Measurements from ENCODE around the gene RIN2.

The RIN2 gene

GRCh38 chr20:19712721-19713260 is 45.3 kb upstream of the RIN2 start:
- no peak overlapping the region for H3K27ac ChIP-seq
- H3K9ac ChIP-seq: no peak overlapping the region
- TF ChIP-seq CTCF (IDR thresholded peaks at IDR 0.05): no peak
- no peak overlapping the region for H3K4me3 ChIP-seq (ENCODE audit: low read depth, low read length)
- H2AFZ ChIP-seq: no peak overlapping the region
- no peaks in the 10 kb centered on the region for H3K79me2 ChIP-seq
- H3K9me3 ChIP-seq (ENCODE audit: control insufficient read depth, low read length): no peaks in the 10 kb centered on the region
- H3K36me3 ChIP-seq (ENCODE audit: control insufficient read depth, insufficient read depth, low read length): no peaks in the 10 kb centered on the region
- no peaks in the 10 kb centered on the region for H3K4me1 ChIP-seq
- no peaks in the 10 kb centered on the region for H3K27me3 ChIP-seq (ENCODE audit: control insufficient read depth, insufficient read depth, low read length)
- H3K4me2 ChIP-seq (ENCODE audit: low read length): no peak overlapping the region

DNA sequence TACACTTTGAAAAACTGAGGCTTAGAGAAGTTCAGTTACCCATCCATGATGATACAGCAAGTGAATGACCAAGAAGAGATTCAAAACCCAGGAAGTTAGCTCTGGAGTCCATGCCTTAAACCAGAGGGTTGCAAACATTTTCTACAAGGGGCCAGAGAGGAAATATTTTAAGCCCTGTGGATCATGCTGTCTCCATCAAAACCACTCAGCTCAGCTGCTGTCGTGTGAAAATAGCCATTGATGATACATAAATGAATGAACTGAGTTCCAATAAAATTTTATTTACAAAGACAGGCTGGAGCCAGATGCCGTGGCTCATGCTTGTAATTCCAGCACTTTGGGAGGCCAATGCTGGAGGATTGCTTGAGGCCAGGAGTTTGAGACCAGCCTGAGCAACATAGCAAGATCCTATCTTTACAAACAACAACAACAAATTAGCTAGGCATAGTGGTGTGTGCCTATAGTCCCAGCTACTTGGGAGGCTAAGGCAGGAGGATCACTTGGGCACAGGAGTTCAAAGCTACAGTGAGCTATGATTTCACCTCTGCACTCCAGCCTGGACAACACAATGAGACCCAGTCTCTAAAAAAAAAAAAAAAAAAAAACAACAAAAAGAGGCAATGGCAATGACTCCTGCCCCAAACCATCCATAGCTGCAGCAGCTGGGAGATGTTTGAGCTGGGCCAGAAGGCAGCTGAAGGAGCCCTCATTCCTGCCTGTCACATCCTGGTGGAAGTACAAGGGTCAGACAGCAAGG is 44.1 kb upstream of the RIN2 start:
- H3K4me3 ChIP-seq (ENCODE audit: low read depth, low read length): no peak overlapping the region
- H3K27me3 ChIP-seq (ENCODE audit: control insufficient read depth, insufficient read depth, low read length): no peaks in the 10 kb centered on the region
- H3K4me1 ChIP-seq: no peaks in the 10 kb centered on the region
- H3K79me2 ChIP-seq: no peaks in the 10 kb centered on the region
- TF ChIP-seq CTCF (IDR thresholded peaks at IDR 0.05): no peak
- no peak overlapping the region for H3K9ac ChIP-seq
- no peaks in the 10 kb centered on the region for H3K36me3 ChIP-seq (ENCODE audit: control insufficient read depth, insufficient read depth, low read length)
- no peak overlapping the region for H2AFZ ChIP-seq
- H3K9me3 ChIP-seq (ENCODE audit: control insufficient read depth, low read length): no peaks in the 10 kb centered on the region
- no peak overlapping the region for H3K27ac ChIP-seq
- H3K4me2 ChIP-seq (ENCODE audit: low read length): no peak overlapping the region

- no peak overlapping the region for H3K4me3 ChIP-seq (ENCODE audit: low read depth, low read length)
- H3K4me2 ChIP-seq (ENCODE audit: low read length): no peak overlapping the region
- H3K9me3 ChIP-seq (ENCODE audit: control insufficient read depth, low read length): no peaks in the 10 kb centered on the region
- no peak for TF ChIP-seq CTCF (IDR thresholded peaks at IDR 0.05)
- H3K4me1 ChIP-seq: no peaks in the 10 kb centered on the region
- no peak overlapping the region for H3K27ac ChIP-seq
- H3K9ac ChIP-seq: no peak overlapping the region
- H3K79me2 ChIP-seq: no peaks in the 10 kb centered on the region
- H3K27me3 ChIP-seq (ENCODE audit: control insufficient read depth, insufficient read depth, low read length): no peaks in the 10 kb centered on the region
- H3K36me3 ChIP-seq (ENCODE audit: control insufficient read depth, insufficient read depth, low read length): no peaks in the 10 kb centered on the region
- H2AFZ ChIP-seq: no peak overlapping the region
These were observed 43.5 kb upstream of the RIN2 start for GRCh38 chr20:19714579-19714840.

- Histone ChIP-seq H2AFZ (no peak overlapping the region), H3K79me2 (no peaks in the 10 kb centered on the region), H3K27me3 (ENCODE audit: control insufficient read depth, insufficient read depth, low read length) (no peaks in the 10 kb centered on the region), H3K9ac (no peak overlapping the region), H3K36me3 (ENCODE audit: control insufficient read depth, insufficient read depth, low read length) (no peaks in the 10 kb centered on the region), H3K4me2 (ENCODE audit: low read length) (no peak overlapping the region), H3K9me3 (ENCODE audit: control insufficient read depth, low read length) (no peaks in the 10 kb centered on the region), H3K4me3 (ENCODE audit: low read depth, low read length) (no peak overlapping the region), H3K27ac (no peak overlapping the region), H3K4me1 (no peaks in the 10 kb centered on the region)
- no peak for TF ChIP-seq CTCF (IDR thresholded peaks at IDR 0.05)
These were observed 42.1 kb upstream of the RIN2 start for GRCh38 chr20:19715986-19716385.

GRCh38 chr20:19718880-19719279 is 39.2 kb upstream of the RIN2 start:
- H3K27ac ChIP-seq: no peak overlapping the region
- H3K9ac ChIP-seq: no peak overlapping the region
- H3K4me1 ChIP-seq: no peaks in the 10 kb centered on the region
- H3K36me3 ChIP-seq (ENCODE audit: control insufficient read depth, insufficient read depth, low read length): no peaks in the 10 kb centered on the region
- no peak overlapping the region for H3K4me2 ChIP-seq (ENCODE audit: low read length)
- no peaks in the 10 kb centered on the region for H3K79me2 ChIP-seq
- TF ChIP-seq CTCF (IDR thresholded peaks at IDR 0.05): no peak
- no peaks in the 10 kb centered on the region for H3K27me3 ChIP-seq (ENCODE audit: control insufficient read depth, insufficient read depth, low read length)
- no peak overlapping the region for H2AFZ ChIP-seq
- H3K9me3 ChIP-seq (ENCODE audit: control insufficient read depth, low read length): no peaks in the 10 kb centered on the region
- H3K4me3 ChIP-seq (ENCODE audit: low read depth, low read length): no peak overlapping the region
